ENCODE results near the gene ACTN2. TPM values are rescaled to one million over a fixed set of nuclear protein-coding genes. Genes with fewer than 3 reads are reported as not detected.

ACTN2 gene
- total RNA-seq, 1 donor from 2014 or later, result not detected

DNA sequence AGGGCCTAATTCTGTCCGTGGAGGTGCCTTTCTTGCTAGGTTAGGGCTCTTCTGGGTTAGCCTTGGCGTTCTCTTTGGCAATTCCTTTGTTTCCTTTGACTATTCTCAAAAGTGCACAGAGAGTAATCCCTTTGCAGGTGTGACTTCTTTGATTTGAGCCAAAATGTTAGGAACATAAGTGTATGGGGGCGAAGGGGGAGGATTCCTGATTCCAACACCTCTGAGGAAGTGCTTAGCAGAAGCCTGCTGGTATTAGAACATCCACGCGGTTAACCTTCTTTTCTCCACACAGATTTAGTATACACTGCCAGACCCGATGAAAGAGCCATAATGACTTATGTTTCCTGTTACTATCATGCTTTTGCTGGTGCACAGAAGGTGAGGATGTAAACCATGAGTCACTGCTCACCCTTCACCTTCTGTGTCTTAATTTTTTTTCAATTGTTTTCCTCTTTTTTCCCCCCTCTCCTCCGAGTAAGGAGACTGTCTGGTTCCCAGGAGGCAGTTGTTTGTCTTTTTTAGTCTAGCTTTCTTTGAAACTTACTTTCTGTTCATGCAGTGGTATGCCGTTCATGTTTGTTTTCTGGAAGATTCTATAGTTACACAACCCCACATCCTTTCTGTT is 48.0 kb downstream of the ACTN2 start:
- intact Hi-C loops (cut with micrococcal nuclease), result no loop called here

DNA sequence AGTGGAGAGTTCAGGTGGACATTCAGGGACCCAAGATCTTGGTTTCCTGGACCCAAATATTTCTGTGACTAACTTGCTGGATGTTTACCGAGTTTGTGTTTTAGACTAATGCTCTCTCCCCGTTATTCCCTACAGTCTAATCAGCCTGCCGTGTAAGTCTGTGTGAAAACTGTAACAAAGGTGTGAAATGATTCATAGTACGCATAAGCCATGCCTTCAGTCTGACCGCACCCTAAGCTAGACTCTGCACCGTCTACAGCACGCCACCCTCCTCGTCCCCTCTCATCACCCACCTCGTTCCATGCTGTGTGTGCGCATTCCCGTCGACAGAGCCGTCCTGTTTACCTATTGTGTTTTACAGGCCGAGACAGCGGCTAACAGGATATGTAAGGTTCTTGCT is 50.5 kb downstream of the ACTN2 start:
- intact Hi-C loops (cut with micrococcal nuclease), result no loop called here

GRCh38 chr1:236741753-236742152 is 55.5 kb downstream of the ACTN2 start:
- intact Hi-C loops (cut with micrococcal nuclease), result no loop called here

DNA sequence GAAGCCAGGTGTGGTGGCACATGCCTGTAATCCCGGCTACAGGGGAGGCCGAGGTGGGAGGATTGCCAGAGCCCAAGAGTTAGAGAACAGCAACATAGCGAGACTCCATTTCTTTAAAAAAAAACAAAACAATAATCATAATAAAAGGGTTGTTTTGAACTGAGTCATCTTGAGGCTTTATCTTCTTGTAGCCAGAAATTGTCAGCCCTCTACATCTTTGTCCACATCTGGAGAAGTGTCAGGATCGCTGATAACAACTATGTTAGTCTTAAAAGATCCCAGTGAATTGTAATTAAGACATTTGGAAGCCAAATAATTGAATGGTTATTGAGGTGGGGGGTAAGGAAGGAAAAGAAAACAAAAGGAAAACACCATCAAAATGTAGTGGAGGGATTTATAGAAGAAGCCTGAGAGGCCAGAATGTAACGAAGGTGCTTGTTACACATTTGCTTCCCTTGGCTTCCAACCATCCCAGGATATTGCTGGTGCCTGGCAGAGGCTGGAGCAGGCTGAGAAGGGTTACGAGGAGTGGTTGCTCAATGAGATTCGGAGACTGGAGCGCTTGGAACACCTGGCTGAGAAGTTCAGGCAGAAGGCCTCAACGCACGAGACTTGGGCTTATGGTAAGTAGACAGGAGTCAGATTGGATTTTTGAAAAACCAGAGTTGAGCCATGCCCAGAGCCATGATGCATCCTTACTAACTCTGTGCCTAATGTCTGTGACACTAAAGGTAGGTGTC is 56.3 kb downstream of the ACTN2 start:
- intact Hi-C loops (cut with micrococcal nuclease), result no loop called here

DNA sequence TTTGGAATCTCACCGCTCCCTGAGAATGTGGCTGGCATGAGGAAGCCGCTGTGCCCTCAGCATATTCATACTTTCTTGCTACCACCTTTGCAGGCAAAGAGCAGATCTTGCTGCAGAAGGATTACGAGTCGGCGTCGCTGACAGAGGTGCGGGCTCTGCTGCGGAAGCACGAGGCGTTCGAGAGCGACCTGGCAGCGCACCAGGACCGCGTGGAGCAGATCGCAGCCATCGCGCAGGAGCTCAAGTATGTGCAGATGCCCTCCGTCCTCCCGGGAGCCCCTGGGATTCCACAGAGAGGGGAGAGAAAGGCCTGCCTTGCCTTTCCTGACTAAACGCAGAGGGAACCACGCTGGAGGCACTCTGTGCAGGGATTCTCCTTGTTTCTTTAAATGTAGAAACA is 58.2 kb downstream of the ACTN2 start:
- intact Hi-C loops (cut with micrococcal nuclease), result no loop called here

DNA sequence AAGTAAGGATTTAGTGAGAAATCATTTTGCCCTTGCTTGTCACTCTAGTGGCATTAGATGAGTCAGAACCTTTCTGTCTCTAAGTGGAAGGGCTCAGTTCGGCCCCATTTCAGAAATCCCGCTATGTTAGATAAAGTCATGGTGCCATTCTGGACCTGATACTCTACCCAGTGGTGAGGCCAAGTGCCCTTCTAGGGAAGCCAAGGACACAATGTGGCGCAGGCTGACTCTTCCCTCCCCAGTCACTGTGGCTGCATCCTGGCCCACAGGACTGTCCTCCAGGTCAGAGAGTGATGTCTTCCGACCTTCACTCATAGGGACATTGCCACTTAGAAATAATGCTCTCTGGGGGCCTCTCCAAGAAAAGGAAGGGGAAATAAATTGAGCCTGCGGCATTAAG is 60.5 kb downstream of the ACTN2 start:
- intact Hi-C loops (cut with micrococcal nuclease), result no loop called here

- intact Hi-C loops (cut with micrococcal nuclease), result no loop called here
These were observed 61.1 kb downstream of the ACTN2 start for GRCh38 chr1:236747311-236747985.

- intact Hi-C loops (cut with micrococcal nuclease), result no loop called here
These were observed 62.1 kb downstream of the ACTN2 start for GRCh38 chr1:236748268-236748870.

GRCh38 chr1:236750928-236751327 is 64.6 kb downstream of the ACTN2 start:
- intact Hi-C loops (cut with micrococcal nuclease), result no loop called here

- intact Hi-C loops (cut with micrococcal nuclease), result no loop called here
These were observed 65.1 kb downstream of the ACTN2 start for GRCh38 chr1:236751385-236751784.

DNA sequence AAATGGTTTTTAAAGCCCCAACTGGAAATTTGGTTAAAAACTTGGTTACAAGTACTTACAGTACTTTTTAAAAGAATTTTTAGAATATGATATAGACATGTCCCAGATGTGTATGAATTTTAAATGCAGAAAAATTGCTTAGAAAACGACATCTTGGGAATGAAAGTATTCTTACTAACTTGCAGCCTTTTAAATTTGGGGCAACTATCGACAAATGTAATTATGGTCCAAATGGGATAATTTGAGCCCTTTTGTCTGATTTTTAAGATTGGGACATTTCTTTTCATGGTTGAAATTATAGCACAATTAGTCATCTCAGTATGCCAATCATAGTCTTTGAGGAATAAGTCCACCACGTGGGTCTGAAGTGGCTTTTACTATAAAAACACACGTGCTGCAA is 65.6 kb downstream of the ACTN2 start:
- intact Hi-C loops (cut with micrococcal nuclease), result no loop called here

- intact Hi-C loops (cut with micrococcal nuclease), result no loop called here
These were observed 67.2 kb downstream of the ACTN2 start for GRCh38 chr1:236753516-236753915.

- intact Hi-C loops (cut with micrococcal nuclease), result no loop called here
These were observed 67.7 kb downstream of the ACTN2 start for GRCh38 chr1:236753964-236754363.

GRCh38 chr1:236754525-236755210 is 68.4 kb downstream of the ACTN2 start:
- intact Hi-C loops (cut with micrococcal nuclease), result no loop called here

DNA sequence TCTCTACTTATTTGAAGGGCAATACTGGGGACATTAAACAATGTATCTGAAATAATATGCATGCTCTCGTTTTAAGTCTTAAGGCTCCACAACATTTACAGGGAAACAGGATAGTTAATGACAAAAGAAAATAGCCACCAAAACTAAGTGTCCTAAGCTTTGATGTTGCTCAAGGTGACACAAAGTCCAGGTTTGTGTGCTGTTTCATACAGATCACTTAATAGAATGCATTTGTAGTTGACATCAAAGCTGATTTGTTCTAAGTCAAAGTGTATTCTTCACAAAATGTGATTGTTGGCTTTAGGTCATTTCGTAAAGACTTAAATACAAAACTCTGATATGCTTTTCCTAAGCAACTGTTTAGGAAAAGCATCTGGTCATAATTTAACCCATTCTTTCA is 71.3 kb downstream of the ACTN2 start:
- intact Hi-C loops (cut with micrococcal nuclease), result loop anchor here (2.0 kb wide), 1 partner anchor 37 kb away; the partner anchor contains the start of gene MTR

DNA sequence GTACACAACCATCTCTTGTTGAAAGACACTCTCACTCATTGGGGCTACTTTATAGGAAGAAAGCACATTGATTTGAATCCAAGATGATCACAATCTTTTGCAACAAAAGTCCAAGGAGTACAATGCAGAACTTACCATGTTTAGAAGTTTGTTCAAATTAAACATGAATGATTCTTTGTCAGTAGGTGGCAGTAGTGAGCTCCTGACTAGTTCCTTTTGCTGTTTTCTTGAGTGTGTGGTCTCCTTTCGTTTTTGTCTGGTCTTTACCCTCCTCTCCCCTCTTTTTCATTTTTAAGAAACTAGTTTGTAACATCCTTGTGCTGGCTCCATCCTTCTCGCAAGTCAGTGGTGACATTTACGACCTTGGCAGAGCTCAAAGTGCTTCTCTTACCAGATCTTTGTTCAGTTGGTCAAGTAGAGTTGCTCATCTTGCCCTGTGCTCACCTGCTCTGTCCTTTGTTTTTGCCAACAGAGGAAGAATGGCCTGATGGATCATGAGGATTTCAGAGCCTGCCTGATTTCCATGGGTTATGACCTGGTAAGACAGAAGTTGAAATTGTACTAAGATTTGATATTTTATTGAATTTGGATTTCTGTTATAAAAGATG is 73.1 kb downstream of the ACTN2 start:
- intact Hi-C loops (cut with micrococcal nuclease), result loop anchor here (1.0 to 2.0 kb wide), 5 partner anchors 35 to 803 kb away; partner anchors contain the start of gene MTR

DNA sequence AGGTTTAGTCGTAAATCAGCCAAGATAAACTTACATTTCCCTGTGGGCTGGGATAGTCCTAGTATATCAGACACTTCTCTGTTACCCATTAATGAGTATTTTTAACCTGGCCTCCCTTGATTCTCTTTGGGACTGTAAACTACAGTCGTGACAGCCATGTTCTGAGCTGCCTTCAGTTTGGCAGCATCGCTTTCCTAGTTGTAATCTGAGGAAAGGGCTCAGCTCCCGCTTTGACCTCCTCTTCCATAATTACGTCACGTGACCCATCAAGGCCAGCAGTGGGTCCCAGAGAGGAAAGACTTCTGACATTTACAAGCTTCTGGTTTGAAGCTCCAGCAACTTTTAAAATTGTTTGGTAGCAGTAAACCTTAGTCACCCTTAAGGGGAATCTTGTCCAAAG is 74.2 kb downstream of the ACTN2 start:
- intact Hi-C loops (cut with micrococcal nuclease), result no loop called here

DNA sequence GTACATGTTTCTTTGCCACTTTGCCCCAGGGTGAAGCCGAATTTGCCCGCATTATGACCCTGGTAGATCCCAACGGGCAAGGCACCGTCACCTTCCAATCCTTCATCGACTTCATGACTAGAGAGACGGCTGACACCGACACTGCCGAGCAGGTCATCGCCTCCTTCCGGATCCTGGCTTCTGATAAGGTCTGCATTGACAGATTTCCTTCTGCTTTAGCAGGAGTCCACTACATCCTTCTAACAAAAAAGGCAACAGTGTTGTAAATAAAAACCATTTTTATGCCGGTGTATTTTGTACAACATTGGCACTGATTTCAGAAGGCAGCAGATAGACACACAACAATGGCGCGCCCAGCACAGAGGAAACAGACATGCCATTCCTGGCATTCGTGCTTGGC is 74.7 kb downstream of the ACTN2 start:
- intact Hi-C loops (cut with micrococcal nuclease), result no loop called here

DNA sequence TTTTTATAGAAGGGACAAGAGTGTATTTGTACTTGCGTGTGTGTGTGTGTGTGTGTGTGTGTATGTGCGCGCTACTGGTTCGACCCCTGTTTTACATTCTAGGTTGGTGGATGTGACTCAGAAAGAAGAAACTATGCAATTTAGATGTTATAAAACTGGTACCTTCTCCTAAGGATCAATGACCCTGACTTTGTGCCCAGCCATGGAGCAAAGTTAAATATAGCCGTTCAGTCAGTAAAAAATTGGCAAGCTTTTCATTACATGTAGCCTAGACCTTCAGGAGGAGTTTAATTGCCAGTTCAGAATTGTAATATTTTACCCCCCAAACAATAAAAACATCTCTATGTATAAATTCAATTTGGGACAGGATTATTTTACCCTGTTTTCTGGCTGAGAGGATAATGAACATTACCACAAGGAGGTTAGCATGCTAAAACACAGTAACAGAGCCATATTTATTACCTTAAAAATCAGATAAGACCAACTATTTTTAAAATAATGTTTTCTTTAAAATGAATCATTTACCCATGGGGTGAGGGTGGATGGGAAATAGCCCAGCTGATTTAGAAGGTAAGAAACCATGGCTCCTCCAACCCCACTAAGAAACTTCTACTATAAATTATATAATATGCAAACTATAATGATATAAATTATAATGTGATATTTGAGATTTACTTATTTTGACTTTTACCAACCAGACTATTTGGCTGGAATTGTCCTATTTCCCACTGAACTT is 75.3 kb downstream of the ACTN2 start:
- intact Hi-C loops (cut with micrococcal nuclease), result no loop called here

GRCh38 chr1:236762410-236762809 is 76.1 kb downstream of the ACTN2 start:
- intact Hi-C loops (cut with micrococcal nuclease), result no loop called here

Data from T-helper 1 cell treated with Interleukin-12 subunit alpha and Interleukin-12 subunit beta and Interleukin-4 antibody, amounts not matched to agents 30 ng/mL and 1 ng/mL, for 36 hours (primary cell).